Measurements from ENCODE around the gene CYP4F8.
A peak's percentile ranks its signal among the peaks of the same experiment; 100 is the strongest.

Gene CYP4F8

GRCh38 chr19:15583346-15583745 lies 31.7 kb upstream of the CYP4F8 start:
- Histone ChIP-seq H3K4me1 (peaks cover 0 to 7% (median 4%) of the 10 kb centered on the region in 4 donors), H3K27ac (no peak overlapping the region), H3K9me3 (no peaks in the 10 kb centered on the region), H3K4me3 (no peak overlapping the region), H3K36me3 (no peaks in the 10 kb centered on the region), H3K27me3 (peaks cover 0 to 44% of the 10 kb centered on the region in 2 donors)
- no peak for DNase-seq
- intact Hi-C loops (cut with DNase I; ENCODE audit: low total_unique reads): no loop called here
- no peak for TF ChIP-seq CTCF (IDR thresholded peaks at IDR 0.05)

- TF ChIP-seq CTCF (IDR thresholded peaks at IDR 0.05): no peak
- no peaks in the 10 kb centered on the region for H3K9me3 ChIP-seq
- DNase-seq: no peak
- no peak overlapping the region for H3K27ac ChIP-seq
- H3K4me1 ChIP-seq: peaks cover 0 to 7% (median 4%) of the 10 kb centered on the region in 4 donors
- H3K27me3 ChIP-seq: peaks cover 0 to 44% of the 10 kb centered on the region in 2 donors
- no peak overlapping the region for H3K4me3 ChIP-seq
- intact Hi-C loops (cut with DNase I; ENCODE audit: low total_unique reads): no loop called here
- no peaks in the 10 kb centered on the region for H3K36me3 ChIP-seq
These were observed 30.9 kb upstream of the CYP4F8 start for GRCh38 chr19:15584095-15584494.

- DNase-seq: peak; percentile 79 to 80
- H3K36me3 ChIP-seq: no peaks in the 10 kb centered on the region
- no peak overlapping the region for H3K4me3 ChIP-seq
These were observed 30.4 kb upstream of the CYP4F8 start for GRCh38 chr19:15584541-15585115.

GRCh38 chr19:15587663-15588062 lies 27.4 kb upstream of the CYP4F8 start:
- H3K27me3 ChIP-seq: peaks cover 0 to 36% of the 10 kb centered on the region in 2 donors
- H3K9me3 ChIP-seq: peaks cover 0 to 8% (median 6%) of the 10 kb centered on the region in 3 donors
- no peaks in the 10 kb centered on the region for H3K36me3 ChIP-seq
- intact Hi-C loops (cut with DNase I; ENCODE audit: low total_unique reads): no loop called here
- TF ChIP-seq CTCF (IDR thresholded peaks at IDR 0.05): no peak
- no peak overlapping the region for H3K27ac ChIP-seq
- peak in 1 of 2 donors; percentile 49 for DNase-seq
- no peak overlapping the region for H3K4me3 ChIP-seq
- H3K4me1 ChIP-seq: peaks cover 0 to 7% (median 4%) of the 10 kb centered on the region in 4 donors

More at GRCh38 chr19:15584541-15585115, 30.4 kb upstream of the CYP4F8 start:
- Histone ChIP-seq H3K4me1 (peaks cover 0 to 7% (median 4%) of the 10 kb centered on the region in 4 donors), H3K27me3 (peaks cover 0 to 44% of the 10 kb centered on the region in 2 donors), H3K9me3 (no peaks in the 10 kb centered on the region), H3K27ac (no peak overlapping the region)
- intact Hi-C loops (cut with DNase I; ENCODE audit: low total_unique reads): no loop called here
- peak; percentile 77 to 81 for TF ChIP-seq CTCF (IDR thresholded peaks at IDR 0.05)

GRCh38 chr19:15588265-15588664 lies 26.8 kb upstream of the CYP4F8 start:
- TF ChIP-seq CTCF (IDR thresholded peaks at IDR 0.05): no peak
- Histone ChIP-seq H3K4me3 (no peak overlapping the region), H3K27me3 (peaks cover 0 to 34% of the 10 kb centered on the region in 2 donors), H3K27ac (no peak overlapping the region), H3K36me3 (no peaks in the 10 kb centered on the region), H3K9me3 (peaks cover 0 to 8% (median 6%) of the 10 kb centered on the region in 3 donors), H3K4me1 (peaks cover 0 to 7% (median 4%) of the 10 kb centered on the region in 4 donors)
- DNase-seq: no peak
- intact Hi-C loops (cut with DNase I; ENCODE audit: low total_unique reads): no loop called here

All from tibial artery (tissue), 4 donors.